ENCODE measurements around the gene RHPN2. TPM values are rescaled to one million over a fixed set of nuclear protein-coding genes. Genes with fewer than 3 reads are reported as not detected.
A peak's percentile ranks its signal among the peaks of the same experiment; 100 is the strongest.
"Not testable (repeated sequence)": the region's sequence is repeated elsewhere in the genome, so short reads cannot be mapped to it uniquely, and the experiment has no call there.

The RHPN2 gene
- total RNA-seq, 1 experiment from 2014 or later = 32.8 TPM

- intact Hi-C loops (cut with micrococcal nuclease) = no loop called here
- BruUV-seq (replicated peaks) = no TSS peak
- POLR2A ChIA-PET (ENCODE audit: unreplicated experiment) = no interaction called here
- no peak overlapping the region for H2AFZ ChIP-seq (ENCODE audit: low read length)
- H3K4me2 ChIP-seq (ENCODE audit: low read length) = no peak overlapping the region
- no peaks in the 10 kb centered on the region for H3K4me1 ChIP-seq (ENCODE audit: insufficient read depth, low read length)
- H3K27me3 ChIP-seq (ENCODE audit: low read length) = no peaks in the 10 kb centered on the region
- CTCF ChIA-PET = no interaction called here
- peaks cover 13% of the 10 kb centered on the region for H3K79me2 ChIP-seq (ENCODE audit: low read length)
- H3K9me2 ChIP-seq (replicated peaks; ENCODE audit: low read length) = no peaks in the 10 kb centered on the region
- H4K20me1 ChIP-seq (ENCODE audit: low read length) = no peaks in the 10 kb centered on the region
- no peak overlapping the region for H3K9ac ChIP-seq (ENCODE audit: low read length)
- H3K27ac ChIP-seq (ENCODE audit: low read length) = no peak overlapping the region
- TF ChIP-seq EZH2 (IDR thresholded peaks at IDR 0.05; ENCODE audit: low read length, unreplicated experiment) (no peak), EZH2phosphoT487 (IDR thresholded peaks at IDR 0.05; ENCODE audit: borderline replicate concordance, low read length) (no peak), CTCF (conservative IDR thresholded peaks at IDR 0.05; ENCODE audit: low read depth, low read length) (no peak)
- no peak overlapping the region for H3K4me3 ChIP-seq (ENCODE audit: low read length)
- no peaks in the 10 kb centered on the region for H3K9me3 ChIP-seq (ENCODE audit: low read length)
- H3F3A ChIP-seq (ENCODE audit: low read length, unreplicated experiment) = no peaks in the 10 kb centered on the region
- DNase-seq (peak; percentile 33), ATAC-seq (no peak)
- H3K36me3 ChIP-seq (ENCODE audit: low read depth, low read length) = no peaks in the 10 kb centered on the region; the same call in none of the 2 replicates
These were observed 40.3 kb downstream of the RHPN2 start for GRCh38 chr19:33024398-33024797.

DNA sequence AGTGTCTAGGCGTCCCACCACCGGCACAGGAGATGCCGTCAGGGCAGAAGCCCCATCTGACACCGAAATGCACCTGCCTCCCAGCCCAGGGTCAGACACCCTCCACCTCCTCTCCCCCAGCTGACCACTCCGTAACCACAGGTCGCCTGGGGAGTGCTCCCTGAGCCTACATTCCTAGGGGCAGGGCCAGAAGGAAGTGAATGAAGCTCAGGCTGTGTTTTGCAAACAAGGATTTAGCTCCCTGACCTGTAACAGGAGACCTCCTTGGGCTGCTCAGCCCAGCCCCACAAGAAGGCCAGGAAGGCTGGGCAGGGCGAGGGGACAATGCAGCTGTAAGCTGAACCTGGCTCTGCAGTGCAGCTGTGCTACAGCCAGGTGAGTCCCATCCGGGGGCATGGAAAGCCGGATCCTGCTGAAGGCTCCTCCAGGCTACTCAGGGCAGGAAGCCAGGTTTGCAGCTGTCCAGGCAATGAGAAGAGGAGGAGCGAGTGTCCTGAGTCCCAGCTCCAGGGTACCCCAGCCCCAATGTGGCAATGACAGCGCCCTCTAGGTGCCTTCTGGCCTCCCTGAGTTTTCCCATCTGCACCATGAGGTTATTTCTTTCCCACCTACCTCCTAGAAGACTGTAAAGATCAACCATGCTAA lies 42.1 kb downstream of the RHPN2 start:
- intact Hi-C loops (cut with micrococcal nuclease) = no loop called here
- Histone ChIP-seq H3K4me3 (ENCODE audit: low read length) (no peak overlapping the region), H3K4me1 (ENCODE audit: insufficient read depth, low read length) (no peaks in the 10 kb centered on the region), H3F3A (ENCODE audit: low read length, unreplicated experiment) (no peaks in the 10 kb centered on the region), H3K27ac (ENCODE audit: low read length) (no peak overlapping the region), H3K9me2 (replicated peaks; ENCODE audit: low read length) (no peaks in the 10 kb centered on the region), H2AFZ (ENCODE audit: low read length) (no peak overlapping the region), H4K20me1 (ENCODE audit: low read length) (no peaks in the 10 kb centered on the region), H3K27me3 (ENCODE audit: low read length) (no peaks in the 10 kb centered on the region), H3K79me2 (ENCODE audit: low read length) (no peaks in the 10 kb centered on the region), H3K36me3 (ENCODE audit: low read depth, low read length) (no peaks in the 10 kb centered on the region; the same call in 1 of the 2 replicates), H3K9ac (ENCODE audit: low read length) (no peak overlapping the region), H3K9me3 (ENCODE audit: low read length) (no peaks in the 10 kb centered on the region), H3K4me2 (ENCODE audit: low read length) (no peak overlapping the region)
- CTCF ChIA-PET = no interaction called here
- ATAC-seq (no peak), DNase-seq (no peak)
- TF ChIP-seq CTCF (conservative IDR thresholded peaks at IDR 0.05; ENCODE audit: low read depth, low read length) = 0 out of 2 replicates have a peak, but pooled peaks have one; percentile 28
- TF ChIP-seq EZH2 (IDR thresholded peaks at IDR 0.05; ENCODE audit: low read length, unreplicated experiment) = no peak
- BruUV-seq (replicated peaks) = no TSS peak
- POLR2A ChIA-PET (ENCODE audit: unreplicated experiment) = no interaction called here

GRCh38 chr19:33010891-33011290 lies 53.8 kb downstream of the RHPN2 start:
- DNase-seq; POLR2A ChIA-PET (ENCODE audit: unreplicated experiment); H3K4me1 ChIP-seq (ENCODE audit: insufficient read depth, low read length); H3K9ac ChIP-seq (ENCODE audit: low read length); intact Hi-C loops (cut with micrococcal nuclease); H3K27ac ChIP-seq (ENCODE audit: low read length); H3K9me3 ChIP-seq (ENCODE audit: low read length); H3F3A ChIP-seq (ENCODE audit: low read length, unreplicated experiment); H3K27me3 ChIP-seq (ENCODE audit: low read length); BruUV-seq (replicated peaks); CTCF ChIA-PET; H3K4me3 ChIP-seq (ENCODE audit: low read length); H3K79me2 ChIP-seq (ENCODE audit: low read length); H3K4me2 ChIP-seq (ENCODE audit: low read length); H3K36me3 ChIP-seq (ENCODE audit: low read depth, low read length); H4K20me1 ChIP-seq (ENCODE audit: low read length); H3K9me2 ChIP-seq (replicated peaks; ENCODE audit: low read length); ATAC-seq; H2AFZ ChIP-seq (ENCODE audit: low read length): not testable (repeated sequence)
